Caco-2 (cell line): ENCODE measurements around the gene FAM107B. TPM values are rescaled to one million over a fixed set of nuclear protein-coding genes. Genes with fewer than 3 reads are reported as not detected.

Experiments
- BruUV-seq: library from RNA; stranded (reverse); fragments of 400-500 nt; replicated peaks from 2 replicates; lab custom pipeline; 2021; lab: Mats Ljungman, UMichigan
- CTCF ChIA-PET: fragments of 300-600 bp; sonication (Branson Sonifier 250); formaldehyde crosslinking; loops from one replicate; lab custom pipeline; 2022; ENCODE audit warnings: antibody characterized with exemption; lab: Charles Lee
- POLR2A ChIA-PET: fragments of 300-600 bp; sonication (Branson Sonifier 250); formaldehyde crosslinking; loops from one replicate; lab custom pipeline; 2022; ENCODE audit warnings: antibody characterized with exemption; lab: Charles Lee
- DNase-seq, 2 experiments: peaks; one replicate each; pipeline versions ENCODE4 v3.0.0 to v3.0.0-alpha.2; 2020 to 2022
- H3K27me3 ChIP-seq: replicated peaks from 2 replicates; pipeline ENCODE4 v1.6.0; 2011; ENCODE audit warnings: low read length; ENCODE audit not compliant: control insufficient read depth, insufficient read depth
- H3K36me3 ChIP-seq: 2 replicates; pipeline ENCODE4 v1.5.1; 2011; ENCODE audit warnings: low read length; ENCODE audit not compliant: control insufficient read depth, insufficient read depth
- H3K4me1 ChIP-seq: fragments of 250-450 bp; sonication (Bioruptor Pico); 2 replicates; pipeline ENCODE4 v1.5.1; 2020; ENCODE audit warnings: mild to moderate bottlenecking
- H3K4me3 ChIP-seq: 2 replicates; pipeline ENCODE4 v1.5.1; 2011; ENCODE audit warnings: low read depth, mild to moderate bottlenecking, control low read depth, low read length
- H3K9me3 ChIP-seq: fragments of 250-450 bp; sonication (Bioruptor Pico); 2 replicates; pipeline ENCODE4 v1.5.1; 2020; ENCODE audit warnings: mild to moderate bottlenecking, moderate library complexity
- H3K27ac Mint-ChIP-seq: one replicate; pipeline ENCODE4 v1.8.0; 2022; ENCODE audit warnings: mixed read lengths; ENCODE audit not compliant: unreplicated experiment
- H3K27me3 Mint-ChIP-seq: one replicate; pipeline ENCODE4 v1.8.0; 2022; ENCODE audit warnings: mixed read lengths; ENCODE audit not compliant: insufficient read depth, unreplicated experiment
- H3K36me3 Mint-ChIP-seq: one replicate; pipeline ENCODE4 v1.8.0; 2022; ENCODE audit warnings: mild to moderate bottlenecking, mixed read lengths; ENCODE audit not compliant: insufficient read depth, unreplicated experiment
- H3K4me1 Mint-ChIP-seq: one replicate; pipeline ENCODE4 v1.8.0; 2022; ENCODE audit warnings: low read depth, mixed read lengths; ENCODE audit not compliant: unreplicated experiment
- H3K4me3 Mint-ChIP-seq: one replicate; pipeline ENCODE4 v1.8.0; 2022; ENCODE audit warnings: mild to moderate bottlenecking, moderate library complexity, mixed read lengths; ENCODE audit not compliant: unreplicated experiment
- H3K9me3 Mint-ChIP-seq: one replicate; pipeline ENCODE4 v1.8.0; 2022; ENCODE audit warnings: mixed read lengths; ENCODE audit not compliant: unreplicated experiment
- intact Hi-C: fragments of 100-400 bp; cut with micrococcal nuclease; formaldehyde crosslinking; loops from one replicate; pipeline ENCODE4 v1.10.0; 2022; ENCODE audit not compliant: unreplicated experiment
- total RNA-seq: library from RNA; stranded (reverse); gene quantifications from 2 replicates; pipeline ENCODE4 v1.2.3, GENCODE V29; 2022
- TF ChIP-seq, protein P1 (sequence below), 2 experiments: fragments of 200-600 bp in 1 of 2; IDR thresholded peaks; 1 replicate in 1 of 2; 2 replicates in 1 of 2; pipeline versions ENCODE4 v1.5.1 to v1.8.0; 2011 to 2022; ENCODE audit warnings: antibody characterized with exemption in 1 of 2, control low read depth in 1 of 2, inconsistent platforms in 1 of 2, low read depth in 1 of 2, low read length in 1 of 2, mild to moderate bottlenecking in 1 of 2, moderate library complexity in 1 of 2; ENCODE audit not compliant: insufficient read depth in 1 of 2, severe bottlenecking in 1 of 2, unreplicated experiment in 1 of 2

FAM107B gene
- total RNA-seq, 1 experiment from 2014 or later, result 206 TPM

DNA sequence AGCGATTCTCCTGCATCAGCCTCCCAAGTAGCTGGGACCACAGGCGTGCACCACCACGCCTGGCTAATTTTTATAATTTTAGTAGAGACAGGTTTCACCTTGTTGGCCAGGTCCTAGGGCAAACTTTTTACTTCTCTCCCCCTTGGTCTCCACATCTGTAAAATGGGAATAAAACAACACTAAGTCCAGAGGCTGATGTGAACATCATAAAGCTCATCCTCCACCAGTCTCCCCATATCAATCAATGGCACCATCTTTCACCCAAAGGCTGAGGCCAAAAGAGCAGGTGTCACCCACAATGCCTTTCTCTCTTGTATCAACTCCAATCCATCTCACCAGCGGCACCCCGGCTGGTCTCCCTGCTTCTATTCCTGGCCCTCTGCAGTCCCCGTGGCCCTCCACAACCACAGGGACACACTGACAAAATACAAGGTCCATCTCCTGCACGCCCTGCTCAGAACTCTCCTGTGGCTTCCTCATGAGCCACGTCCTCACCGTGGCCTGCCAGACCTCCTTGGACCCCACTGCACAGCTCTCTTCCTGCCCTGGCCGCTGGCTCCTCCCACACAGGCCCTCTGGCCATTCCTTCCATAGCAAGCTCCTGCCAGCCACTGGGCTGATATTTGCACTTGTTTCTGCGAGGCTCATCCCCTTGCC, 179.0 kb downstream of the FAM107B start:
- H3K9me3 Mint-ChIP-seq, result no peaks in the 10 kb centered on the region
- Histone ChIP-seq H3K36me3 (peaks cover 15% of the 10 kb centered on the region), H3K4me1 (peaks cover 62% of the 10 kb centered on the region), H3K4me3 (no peak overlapping the region), H3K27me3 (no peaks in the 10 kb centered on the region), H3K9me3 (no peaks in the 10 kb centered on the region)
- peaks cover 67% of the 10 kb centered on the region for H3K4me1 Mint-ChIP-seq
- peak overlapping the region; percentile 82 for H3K27ac Mint-ChIP-seq
- ChIA-PET CTCF (interaction anchor here (0.6 kb wide), 1 partner anchor 9 kb away, joined by 6 read pairs; no protein-coding TSS in a partner anchor), POLR2A (interaction anchor here (0.6 to 1.1 kb wide), 3 partner anchors 33 to 1451 kb away, joined by 3 to 8 read pairs (median 6); no protein-coding TSS in a partner anchor)
- DNase-seq, result no peak
- TF ChIP-seq, protein P1, sequence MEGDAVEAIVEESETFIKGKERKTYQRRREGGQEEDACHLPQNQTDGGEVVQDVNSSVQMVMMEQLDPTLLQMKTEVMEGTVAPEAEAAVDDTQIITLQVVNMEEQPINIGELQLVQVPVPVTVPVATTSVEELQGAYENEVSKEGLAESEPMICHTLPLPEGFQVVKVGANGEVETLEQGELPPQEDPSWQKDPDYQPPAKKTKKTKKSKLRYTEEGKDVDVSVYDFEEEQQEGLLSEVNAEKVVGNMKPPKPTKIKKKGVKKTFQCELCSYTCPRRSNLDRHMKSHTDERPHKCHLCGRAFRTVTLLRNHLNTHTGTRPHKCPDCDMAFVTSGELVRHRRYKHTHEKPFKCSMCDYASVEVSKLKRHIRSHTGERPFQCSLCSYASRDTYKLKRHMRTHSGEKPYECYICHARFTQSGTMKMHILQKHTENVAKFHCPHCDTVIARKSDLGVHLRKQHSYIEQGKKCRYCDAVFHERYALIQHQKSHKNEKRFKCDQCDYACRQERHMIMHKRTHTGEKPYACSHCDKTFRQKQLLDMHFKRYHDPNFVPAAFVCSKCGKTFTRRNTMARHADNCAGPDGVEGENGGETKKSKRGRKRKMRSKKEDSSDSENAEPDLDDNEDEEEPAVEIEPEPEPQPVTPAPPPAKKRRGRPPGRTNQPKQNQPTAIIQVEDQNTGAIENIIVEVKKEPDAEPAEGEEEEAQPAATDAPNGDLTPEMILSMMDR (IDR thresholded peaks at IDR 0.05; ENCODE audit: insufficient read depth in 1 of 2, low read depth in 1 of 2, low read length in 1 of 2, severe bottlenecking in 1 of 2, unreplicated experiment in 1 of 2), result no peak
- peaks cover 100% of the 10 kb centered on the region for H3K36me3 Mint-ChIP-seq
- BruUV-seq, result no TSS peak
- peak overlapping the region; percentile 34 for H3K4me3 Mint-ChIP-seq
- no peaks in the 10 kb centered on the region for H3K27me3 Mint-ChIP-seq
- intact Hi-C loops, result no loop called here

DNA sequence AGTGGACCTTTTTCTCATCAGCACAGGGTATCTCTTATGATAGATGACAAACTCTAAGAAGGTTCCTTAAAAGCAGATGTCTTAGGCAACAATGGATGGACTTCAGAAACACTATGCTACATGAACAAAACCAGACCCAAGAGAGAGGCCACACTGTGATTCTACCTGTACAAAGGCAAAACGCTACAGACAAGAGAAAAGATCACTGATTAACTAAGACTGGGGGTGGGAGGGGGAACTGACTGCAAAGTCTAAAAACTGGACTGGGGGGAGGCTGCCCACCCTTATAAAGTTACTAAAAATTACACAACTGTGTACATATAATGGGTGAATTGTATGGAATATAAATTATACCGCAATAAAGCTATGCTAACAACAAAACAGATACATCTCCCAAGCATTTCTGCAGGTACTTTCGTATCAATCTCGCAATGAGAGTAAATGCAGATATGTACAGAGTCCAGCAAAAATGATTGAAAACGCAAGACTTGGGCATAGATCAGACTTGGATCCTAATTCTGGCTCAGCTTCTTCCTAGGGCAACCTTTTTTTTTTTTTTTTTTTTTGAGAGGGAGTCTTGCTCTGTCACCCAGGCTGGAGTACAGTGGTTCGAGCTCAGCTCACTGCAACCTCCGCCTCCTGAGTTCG, 179.7 kb downstream of the FAM107B start:
- H3K4me3 ChIP-seq, result no peak overlapping the region
- H3K4me1 ChIP-seq, result peaks cover 63% of the 10 kb centered on the region
- peak overlapping the region; percentile 82 for H3K27ac Mint-ChIP-seq
- POLR2A ChIA-PET, result interaction anchor here (0.6 to 1.1 kb wide), 3 partner anchors 33 to 1450 kb away, joined by 6 to 8 read pairs (median 8); no protein-coding TSS in a partner anchor
- TF ChIP-seq, protein P1 (IDR thresholded peaks at IDR 0.05; ENCODE audit: insufficient read depth in 1 of 2, low read depth in 1 of 2, low read length in 1 of 2, severe bottlenecking in 1 of 2, unreplicated experiment in 1 of 2), result no peak
- no peaks in the 10 kb centered on the region for H3K27me3 ChIP-seq
- H3K9me3 Mint-ChIP-seq, result no peaks in the 10 kb centered on the region
- intact Hi-C loops, result no loop called here
- BruUV-seq, result no TSS peak
- H3K36me3 ChIP-seq, result peaks cover 12% of the 10 kb centered on the region
- no peaks in the 10 kb centered on the region for H3K27me3 Mint-ChIP-seq
- CTCF ChIA-PET, result interaction anchor here (0.6 kb wide), 1 partner anchor 9 kb away, joined by 6 read pairs; no protein-coding TSS in a partner anchor
- H3K4me3 Mint-ChIP-seq, result peak overlapping the region; percentile 33
- peaks cover 64% of the 10 kb centered on the region for H3K4me1 Mint-ChIP-seq
- peaks cover 99% of the 10 kb centered on the region for H3K36me3 Mint-ChIP-seq
- peak in 1 of 2 experiments; percentile 54 for DNase-seq
- H3K9me3 ChIP-seq, result no peaks in the 10 kb centered on the region

DNA sequence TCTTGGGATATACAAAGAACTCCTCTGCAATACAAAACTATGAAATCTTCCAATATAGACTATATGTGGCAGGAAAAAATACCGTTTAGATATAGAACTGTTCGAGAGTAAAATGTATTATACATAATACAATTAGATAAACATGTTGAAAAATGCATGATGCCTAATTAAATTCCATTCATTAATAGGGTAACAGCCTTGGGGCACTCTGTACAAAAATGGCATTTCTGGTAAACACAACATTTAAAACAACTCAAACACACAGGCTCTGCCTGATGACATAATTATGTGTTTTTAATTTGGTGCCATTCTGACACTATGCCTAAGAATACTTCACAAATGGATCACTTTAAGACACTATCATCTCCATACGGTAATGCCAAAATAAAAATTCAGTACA, 180.9 kb downstream of the FAM107B start:
- H3K4me1 Mint-ChIP-seq, result peaks cover 62% of the 10 kb centered on the region
- peaks cover 75% of the 10 kb centered on the region for H3K4me1 ChIP-seq
- ChIA-PET POLR2A (no interaction called here), CTCF (no interaction called here)
- no peak overlapping the region for H3K4me3 ChIP-seq
- intact Hi-C loops, result no loop called here
- no peak overlapping the region for H3K27ac Mint-ChIP-seq
- no peak for DNase-seq
- TF ChIP-seq, protein P1 (IDR thresholded peaks at IDR 0.05; ENCODE audit: insufficient read depth in 1 of 2, low read depth in 1 of 2, low read length in 1 of 2, severe bottlenecking in 1 of 2, unreplicated experiment in 1 of 2), result no peak
- H3K27me3 Mint-ChIP-seq, result no peaks in the 10 kb centered on the region
- H3K36me3 Mint-ChIP-seq, result peaks cover 98% of the 10 kb centered on the region
- H3K4me3 Mint-ChIP-seq, result no peak overlapping the region
- no TSS peak for BruUV-seq
- H3K9me3 Mint-ChIP-seq, result no peaks in the 10 kb centered on the region
- H3K9me3 ChIP-seq, result no peaks in the 10 kb centered on the region
- H3K27me3 ChIP-seq, result no peaks in the 10 kb centered on the region
- H3K36me3 ChIP-seq, result peaks cover 9% of the 10 kb centered on the region
